GM19023 (cell line): ENCODE data around the gene HSPB2.
A peak's percentile ranks its signal among the peaks of the same experiment; 100 is the strongest.

Source experiments
- ATAC-seq: cut with Tn5 transposase; IDR thresholded peaks from one replicate; pipeline ENCODE4 v1.9.1; 2021; ENCODE audit warnings: mild to moderate bottlenecking, moderate library complexity; ENCODE audit not compliant: unreplicated experiment

HSPB2 gene

DNA sequence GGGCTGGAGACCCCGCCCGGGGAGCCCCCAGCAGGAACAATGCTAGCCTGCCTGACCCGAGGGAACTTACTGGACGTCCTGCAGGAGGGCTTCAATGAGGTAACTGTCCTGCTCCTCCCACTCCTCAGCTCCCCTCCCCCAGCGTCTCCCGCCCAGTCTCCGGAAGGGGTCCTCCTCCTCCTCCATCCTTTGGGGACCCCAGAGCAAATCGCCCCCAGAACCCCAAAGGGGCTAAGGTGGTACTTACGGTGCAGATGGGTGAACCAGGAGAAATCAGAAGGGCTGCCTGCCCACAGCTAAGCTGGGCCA, 24.9 kb downstream of the HSPB2 start:
- no peak for ATAC-seq

DNA sequence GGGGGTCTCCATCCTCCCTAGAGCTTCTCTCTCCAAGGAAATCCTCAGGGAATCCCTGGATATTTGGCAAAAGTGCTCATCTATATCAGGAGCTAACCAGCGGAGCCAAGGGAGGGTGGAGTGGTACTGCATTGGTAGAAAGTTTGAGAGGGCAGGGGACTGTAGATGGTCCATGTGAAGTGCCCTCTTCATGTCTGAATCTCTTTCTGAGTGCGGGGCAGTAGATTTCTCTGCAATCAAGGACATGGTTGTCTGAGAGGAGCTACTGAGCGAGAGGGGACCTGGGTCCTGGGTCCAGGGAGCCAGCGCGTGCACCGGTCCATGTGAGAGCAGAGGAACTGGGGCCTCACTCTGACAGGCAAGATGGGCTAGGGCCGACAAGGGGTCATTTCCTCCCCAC, 25.3 kb downstream of the HSPB2 start:
- no peak for ATAC-seq

DNA sequence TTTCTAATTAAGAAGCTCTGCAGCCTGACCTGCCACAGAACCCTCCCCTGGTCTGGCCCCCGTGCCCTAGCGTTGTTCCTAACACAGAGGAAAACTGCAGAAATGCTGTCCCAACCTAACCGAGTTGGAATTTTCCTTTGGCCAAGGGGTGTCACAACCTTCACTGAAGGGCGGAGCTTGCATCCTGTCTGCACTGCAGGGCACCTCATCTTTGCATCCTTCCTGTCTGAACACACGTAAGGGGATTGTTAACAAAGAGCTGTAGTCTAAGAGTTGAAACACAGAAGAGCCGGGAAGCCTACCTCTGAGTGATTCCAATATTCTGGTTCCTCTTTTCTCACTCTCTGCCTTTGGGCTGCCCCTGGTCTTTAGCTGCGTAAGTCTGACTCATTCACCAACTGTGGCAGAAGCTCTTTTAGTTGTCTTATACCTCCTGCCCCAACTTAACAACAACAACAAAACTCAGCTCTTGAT, 26.2 kb downstream of the HSPB2 start:
- ATAC-seq: peak; percentile 87

DNA sequence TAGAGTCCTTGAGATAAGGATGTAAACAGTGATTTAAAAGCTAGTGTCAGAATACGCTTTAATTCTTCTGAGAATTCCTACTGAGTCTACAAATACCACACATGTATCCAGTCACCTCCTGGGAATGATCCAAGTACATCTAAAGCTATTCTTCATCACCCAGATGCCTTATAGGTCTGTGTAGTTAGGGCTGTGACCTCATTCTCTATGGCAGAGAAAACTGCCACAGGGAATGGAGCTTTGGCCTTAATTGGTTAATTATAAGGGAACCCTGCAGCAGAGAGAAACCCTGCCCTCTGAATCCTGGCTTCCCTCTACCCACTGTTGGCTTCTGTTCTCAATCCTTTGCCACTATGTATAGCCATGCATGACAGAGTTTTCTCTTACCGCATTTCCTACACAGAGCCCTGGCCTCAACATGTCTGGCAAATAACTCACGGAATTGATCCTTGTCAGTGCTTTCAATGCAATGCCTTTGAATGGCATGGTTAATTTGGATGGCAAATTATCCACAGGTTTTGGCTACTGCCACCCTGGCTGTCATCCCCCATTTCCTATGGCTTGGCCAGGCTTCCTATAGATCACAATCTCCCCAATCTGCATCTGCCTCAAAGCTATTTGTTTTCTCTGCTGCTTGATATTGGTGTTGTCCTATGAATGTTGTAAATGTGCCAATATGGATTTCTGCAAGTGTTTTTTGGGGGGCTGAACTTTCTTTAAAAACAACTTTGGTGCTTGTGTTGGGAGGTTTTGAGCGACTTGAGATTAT, 27.5 kb downstream of the HSPB2 start:
- no peak for ATAC-seq

DNA sequence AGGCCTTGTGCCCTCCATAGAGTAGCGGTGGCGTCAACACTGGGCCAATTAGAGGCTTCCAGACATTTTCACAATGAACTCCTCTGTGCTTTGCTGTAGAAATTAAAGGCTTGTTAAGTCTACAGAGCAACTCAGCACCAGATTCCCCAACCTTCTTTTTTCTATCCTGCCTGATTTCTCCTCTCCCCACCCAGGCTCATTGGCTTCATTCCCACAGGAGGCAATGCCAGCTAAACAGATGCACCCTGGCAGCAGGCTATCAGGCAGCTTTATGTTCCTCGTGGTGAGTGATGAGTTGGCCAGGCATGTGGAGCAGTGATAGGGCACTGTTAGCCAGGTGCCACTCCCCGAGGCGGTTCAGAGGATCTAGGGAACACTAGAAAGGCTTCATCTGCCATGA, 29.4 kb downstream of the HSPB2 start:
- ATAC-seq: no peak

DNA sequence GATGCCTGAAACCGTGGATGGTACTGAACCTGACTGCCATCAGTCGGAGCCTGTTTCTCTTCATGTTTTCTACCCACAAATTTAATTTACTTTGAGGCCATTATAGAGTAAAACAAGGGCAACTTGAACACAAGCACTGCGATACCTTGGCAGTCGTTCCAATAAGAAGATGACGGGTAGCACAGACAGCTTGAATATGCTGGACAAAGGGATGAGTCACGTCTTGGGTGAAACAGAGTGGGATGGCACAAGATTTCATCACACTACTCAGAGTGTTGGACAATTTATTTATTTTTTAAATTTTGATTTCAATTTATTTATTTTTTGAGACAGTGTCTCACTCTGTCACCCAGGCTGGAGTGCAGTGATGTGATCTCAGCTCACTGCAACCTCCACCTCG, 30.3 kb downstream of the HSPB2 start:
- ATAC-seq: no peak

DNA sequence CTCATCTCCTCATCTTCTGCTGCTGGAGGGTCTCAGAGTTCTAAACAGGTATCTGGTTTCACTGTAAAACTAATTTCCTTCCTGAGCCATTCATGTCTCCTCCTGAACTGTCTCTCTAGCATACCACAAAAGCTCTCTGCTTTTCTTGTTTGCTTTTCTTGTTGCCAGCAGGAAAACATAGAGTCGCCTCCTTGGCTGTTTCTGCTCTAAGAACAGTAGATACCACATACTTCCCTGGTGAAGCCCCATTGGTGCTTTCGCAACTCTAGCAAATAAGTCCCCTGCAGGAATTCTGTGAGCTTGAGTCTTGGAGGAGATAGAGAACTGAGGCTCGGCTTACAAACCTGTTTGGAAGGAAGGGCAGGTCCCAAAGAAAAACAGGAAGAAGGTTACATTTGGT, 31.6 kb downstream of the HSPB2 start:
- ATAC-seq: no peak

DNA sequence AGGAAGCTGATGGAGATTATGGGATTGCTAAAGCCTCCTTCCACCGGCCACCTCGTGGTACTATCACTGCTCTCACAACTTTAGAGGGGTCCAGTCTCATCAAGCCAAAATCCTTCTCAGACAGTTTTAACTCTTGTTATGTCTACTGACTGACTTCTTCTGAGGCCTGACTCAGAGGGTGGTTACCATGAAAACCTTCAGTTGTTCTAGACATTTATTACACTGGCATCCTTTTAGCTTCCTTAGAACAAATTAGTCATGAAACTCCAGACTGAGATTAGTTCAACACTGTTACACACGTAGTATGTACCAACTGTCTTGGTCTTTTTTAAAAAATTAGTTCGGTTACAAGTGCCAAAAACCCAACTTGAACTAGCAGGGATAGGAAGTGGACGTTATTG, 32.1 kb downstream of the HSPB2 start:
- no peak for ATAC-seq

DNA sequence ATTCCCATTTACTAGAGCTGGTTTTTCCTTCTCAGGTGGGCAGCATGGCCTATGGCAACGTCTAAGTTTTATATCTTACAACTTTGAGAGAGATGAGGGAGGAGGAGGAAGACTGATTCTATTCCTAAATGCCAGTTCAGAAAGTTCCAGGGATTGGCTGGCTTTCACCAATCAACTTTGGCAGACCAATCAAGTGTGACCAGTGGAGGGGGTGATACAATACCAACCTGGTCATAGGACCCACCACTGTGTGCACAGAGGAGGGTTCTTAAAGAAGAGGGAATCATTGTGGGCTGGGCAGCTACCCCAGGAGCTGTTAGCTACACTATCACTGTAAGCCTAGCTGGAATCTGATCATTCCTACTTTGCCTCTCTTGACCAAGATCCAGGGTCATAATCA, 32.7 kb downstream of the HSPB2 start:
- ATAC-seq: no peak

DNA sequence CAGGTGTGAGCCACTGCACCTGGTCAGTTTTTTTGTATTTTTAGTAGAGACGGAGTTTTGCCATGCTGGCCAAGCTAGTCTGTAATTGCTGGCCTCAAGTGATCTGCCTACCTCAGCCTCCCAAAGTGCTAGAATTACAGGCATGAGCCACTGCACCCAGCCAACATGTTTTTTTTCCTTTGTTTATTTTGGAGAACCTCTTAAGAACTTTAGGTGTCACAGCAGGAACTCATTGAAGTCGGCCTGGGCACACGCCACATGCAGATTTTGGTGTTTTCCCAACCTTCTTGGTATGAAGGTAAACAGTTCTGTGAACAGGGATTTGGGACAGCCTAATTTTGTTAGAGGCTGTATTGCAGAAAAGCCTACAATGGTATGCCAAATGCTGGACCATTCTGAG, 34.0 kb downstream of the HSPB2 start:
- ATAC-seq: no peak

DNA sequence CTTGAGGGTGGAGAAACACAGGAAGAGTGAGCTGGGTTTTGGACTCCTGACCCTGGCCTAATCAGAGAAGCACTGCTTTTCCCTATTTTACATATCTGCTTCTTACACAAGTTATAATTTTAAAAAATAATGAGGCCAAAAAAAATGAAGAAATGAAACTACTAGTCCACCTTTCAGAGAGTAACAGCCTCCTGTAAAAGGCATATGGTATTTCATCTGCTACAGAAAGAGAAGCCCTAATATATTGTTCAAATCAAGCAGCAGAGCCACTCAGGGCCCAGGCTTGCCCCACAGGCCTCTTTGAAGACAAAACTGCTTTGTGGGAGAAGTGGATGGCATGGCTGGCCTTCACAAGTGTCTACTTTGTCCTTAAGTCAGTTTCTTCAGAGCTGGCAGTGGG, 34.6 kb downstream of the HSPB2 start:
- no peak for ATAC-seq

DNA sequence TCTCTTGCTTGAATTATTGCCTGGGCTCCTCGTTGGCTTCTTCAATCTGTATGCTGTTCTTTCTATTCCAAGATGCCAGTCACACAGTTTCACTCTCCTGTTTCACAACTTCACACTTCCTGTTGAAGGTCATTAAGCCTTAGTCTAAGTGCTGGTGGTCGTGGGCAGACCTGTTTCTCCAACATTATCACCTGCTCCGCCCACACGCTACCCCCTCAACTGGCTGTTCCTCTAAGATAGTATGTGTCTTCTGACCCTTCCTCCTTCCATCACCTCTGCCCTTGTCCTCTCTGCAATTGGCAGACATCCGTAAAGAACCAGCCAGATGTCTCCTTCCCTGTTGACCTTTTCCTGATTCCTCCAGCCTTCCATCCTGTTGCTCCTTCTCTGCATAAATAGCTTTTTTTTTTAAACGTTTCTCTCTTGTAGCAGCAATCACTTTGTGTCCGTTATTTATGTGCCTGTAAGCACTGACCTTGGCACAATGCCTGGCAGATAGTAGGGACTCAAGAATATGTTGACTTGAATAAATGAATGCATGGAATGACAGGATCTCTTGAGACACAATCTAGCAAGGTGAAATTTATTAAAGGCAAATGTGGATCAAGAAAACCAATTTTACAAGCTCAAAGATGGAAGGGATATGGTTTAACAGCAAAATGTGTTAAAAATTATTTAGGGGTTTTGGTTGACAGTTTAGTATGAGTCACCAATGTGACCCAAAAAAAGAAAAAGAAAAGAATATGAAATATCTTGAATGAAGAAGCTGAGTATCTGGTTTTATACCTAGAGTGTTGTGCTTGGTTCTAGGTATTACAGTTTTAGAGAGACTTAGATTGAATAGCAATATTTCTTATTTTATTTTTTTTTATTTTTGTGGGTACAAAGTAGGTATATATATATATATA, 37.2 kb downstream of the HSPB2 start:
- ATAC-seq: no peak

DNA sequence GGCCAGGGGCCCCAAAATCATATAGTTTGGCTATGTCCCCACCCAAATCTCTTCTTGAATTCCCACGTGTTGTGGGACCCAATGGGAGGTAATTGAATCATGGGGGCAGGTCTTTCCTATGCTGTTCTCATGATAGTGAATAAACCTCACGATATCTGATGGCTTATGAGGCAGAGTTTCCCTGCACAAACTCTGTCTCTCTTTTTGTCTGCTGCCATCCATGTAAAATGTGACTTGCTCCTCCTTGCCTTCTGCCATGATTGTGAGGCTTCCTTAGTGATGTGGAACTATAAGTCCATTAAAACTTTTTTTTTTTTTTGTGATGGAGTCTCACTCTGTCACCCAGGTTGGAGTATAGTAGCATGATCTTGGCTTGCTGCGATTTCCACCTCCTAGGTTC, 39.0 kb downstream of the HSPB2 start:
- no peak for ATAC-seq

DNA sequence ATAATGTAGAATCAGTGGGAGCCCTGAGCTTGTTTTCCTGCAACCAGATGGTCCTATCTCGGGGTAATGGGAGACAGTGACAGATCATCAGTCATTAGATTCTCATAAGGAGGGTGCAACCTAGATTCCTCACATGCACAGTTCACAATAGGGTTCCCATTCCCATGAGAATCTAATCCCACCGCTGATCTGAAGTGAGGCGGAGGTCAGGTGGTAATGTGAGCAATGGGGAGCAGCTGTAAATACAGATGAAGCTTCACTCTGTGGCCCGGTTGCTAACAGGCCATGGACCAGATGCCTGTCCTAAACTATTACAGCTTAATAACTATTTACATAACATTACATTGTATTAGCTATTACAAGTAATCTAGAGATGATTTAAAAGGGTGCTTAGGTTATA, 41.6 kb downstream of the HSPB2 start:
- no peak for ATAC-seq

DNA sequence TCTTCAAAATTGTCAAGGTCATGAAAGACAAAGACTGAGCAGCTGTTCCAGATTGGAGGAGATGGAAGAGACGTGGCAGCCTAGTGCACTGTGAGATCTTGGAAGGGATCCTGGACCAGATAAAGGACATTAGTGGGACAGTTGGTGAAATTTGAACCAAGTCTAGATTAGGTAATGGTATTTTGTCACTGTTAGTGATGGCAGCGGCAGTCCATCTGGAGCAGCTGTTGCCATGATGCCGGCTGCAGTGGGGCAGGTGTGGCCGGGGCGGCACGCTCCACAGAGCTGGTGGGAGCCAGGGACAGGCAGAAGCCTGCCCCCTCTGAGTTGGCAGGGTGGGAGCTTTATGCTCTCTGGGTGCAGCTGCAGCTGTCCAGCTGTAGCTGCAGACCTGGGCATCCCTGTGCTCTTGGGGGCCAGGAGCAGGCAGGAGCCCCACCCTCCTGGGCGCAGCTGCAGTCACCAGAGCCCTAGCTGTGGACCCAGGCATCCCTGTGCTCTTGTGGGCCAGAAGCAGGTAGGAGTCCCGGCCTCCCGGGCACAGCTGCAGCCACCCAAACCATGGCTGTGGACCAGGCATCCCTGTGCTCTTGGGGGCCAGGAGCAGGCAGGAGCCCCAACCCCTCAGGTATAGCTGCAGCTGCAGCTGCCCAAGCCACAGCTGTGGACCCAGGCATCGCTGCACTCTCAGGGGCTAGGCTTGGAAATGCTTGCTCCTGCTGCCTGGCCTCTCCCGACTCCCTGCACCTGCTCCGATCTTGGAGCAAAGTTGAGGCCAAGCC, 45.3 kb downstream of the HSPB2 start:
- ATAC-seq: no peak

DNA sequence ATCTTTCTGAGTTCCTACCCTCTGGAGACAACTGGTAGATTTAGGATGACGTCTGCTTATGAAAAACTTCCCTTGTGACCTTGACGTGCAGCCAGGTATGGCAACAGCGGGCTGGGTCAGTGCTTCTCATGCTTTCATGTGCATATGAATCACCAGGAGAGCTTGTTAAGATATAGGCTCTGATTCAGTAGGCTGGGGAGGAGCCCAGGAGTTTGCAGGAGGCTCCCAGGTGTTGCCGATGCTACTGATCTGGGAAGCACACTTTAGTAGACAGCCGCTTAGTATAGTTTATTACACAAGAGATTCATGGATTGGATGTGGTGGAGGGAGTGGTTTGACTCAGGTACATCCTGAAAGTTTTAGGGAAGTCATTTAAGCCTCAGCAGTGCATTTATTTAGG, 48.4 kb downstream of the HSPB2 start:
- no peak for ATAC-seq

DNA sequence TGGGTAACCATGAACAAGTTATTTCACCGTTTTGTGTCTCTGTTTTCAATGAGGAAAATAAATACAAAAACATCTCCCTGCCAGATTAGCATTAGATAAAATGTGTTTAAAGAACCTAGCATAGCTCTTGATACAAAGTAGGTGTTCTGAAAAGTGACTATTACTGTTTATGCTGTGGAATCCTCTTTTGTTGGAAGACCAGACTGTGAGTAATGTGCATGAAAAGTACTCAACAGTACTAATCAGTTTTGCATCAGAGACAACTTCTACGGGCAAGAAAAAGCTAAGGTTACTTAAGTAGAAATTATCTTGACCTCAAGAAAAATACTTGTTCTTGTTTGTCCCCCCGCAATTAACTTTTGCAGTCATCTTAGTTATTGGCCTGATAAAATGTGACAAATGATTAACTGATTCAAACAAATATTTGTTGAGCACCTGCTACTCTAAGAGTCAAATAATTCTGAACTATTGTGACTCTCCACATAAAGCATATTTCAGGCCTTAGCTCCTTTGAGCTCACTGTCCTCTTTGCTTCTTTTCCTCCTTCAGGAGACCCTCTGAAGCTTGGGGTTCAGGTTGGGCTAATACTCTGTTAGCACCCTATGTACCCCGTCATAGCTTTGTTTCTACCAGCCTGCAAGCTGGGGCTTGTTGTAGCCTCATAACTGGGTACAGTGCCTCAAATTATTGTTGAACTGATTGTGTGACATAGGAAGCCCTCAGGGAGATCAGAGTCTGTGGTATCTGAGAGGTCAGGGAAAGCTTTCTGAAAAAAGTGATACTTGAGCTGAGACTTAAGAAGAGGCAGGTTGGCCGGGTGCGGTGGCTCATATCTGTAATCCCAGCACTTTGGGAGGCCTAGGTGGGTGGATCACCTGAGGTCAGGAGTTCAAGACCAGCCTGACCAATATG, 49.1 kb downstream of the HSPB2 start:
- ATAC-seq: no peak
